ENCODE data around the gene ZNF649.
A peak's percentile ranks its signal among the peaks of the same experiment; 100 is the strongest.

Gene ZNF649

DNA sequence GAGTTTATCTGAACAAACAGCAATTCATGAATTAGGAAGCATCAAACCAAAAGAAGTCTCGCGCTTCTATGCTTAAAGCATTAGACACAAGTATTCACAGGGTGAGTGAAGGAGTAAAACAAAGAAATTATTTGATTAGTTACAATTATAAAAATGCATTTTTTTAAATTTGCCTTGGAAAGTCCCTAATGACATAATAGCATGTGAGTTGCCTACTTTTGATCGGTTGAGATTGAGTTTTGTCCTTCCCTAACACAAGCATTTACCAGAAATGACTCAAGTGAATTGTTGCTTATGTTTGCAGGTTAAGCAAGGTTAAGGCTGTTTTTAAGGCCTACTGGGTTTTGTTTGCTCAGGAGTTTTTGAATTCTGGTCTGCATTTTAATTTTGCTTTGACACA is 389 bp upstream of the ZNF649 start:
- DNase-seq (ENCODE audit: low read depth, low spot score): no peak
- peaks cover 23% of the 10 kb centered on the region for H3K36me3 ChIP-seq (ENCODE audit: insufficient read depth, low read length)
- TF ChIP-seq EZH2 (IDR thresholded peaks at IDR 0.05) (no peak), FOXP2 (optimal IDR thresholded peaks at IDR 0.05; ENCODE audit: control extremely low read depth, extremely low read length, insufficient read depth) (no peak), POLR2AphosphoS5 (IDR thresholded peaks at IDR 0.05; ENCODE audit: borderline replicate concordance, low read depth, low read length) (no peak)
- no peak overlapping the region for H3K27ac ChIP-seq
- 0 out of 2 replicates have a peak, but pooled peaks cover 6% of the 10 kb centered on the region for H3K9me3 ChIP-seq (ENCODE audit: low read depth, low read length)
- H3K4me3 ChIP-seq: peak overlapping the region; percentile 81; the same call in 1 of the 2 replicates
- H3K9ac ChIP-seq (ENCODE audit: insufficient read length): no peak overlapping the region

- no peak for DNase-seq (ENCODE audit: low read depth, low spot score)
- Histone ChIP-seq H3K9me3 (ENCODE audit: low read depth, low read length) (peaks cover 14% of the 10 kb centered on the region), H3K4me3 (no peak overlapping the region), H3K9ac (ENCODE audit: insufficient read length) (no peak overlapping the region), H3K36me3 (ENCODE audit: insufficient read depth, low read length) (peaks cover 41% of the 10 kb centered on the region), H3K27ac (no peak overlapping the region)
- TF ChIP-seq POLR2AphosphoS5 (IDR thresholded peaks at IDR 0.05; ENCODE audit: borderline replicate concordance, low read depth, low read length) (no peak), EZH2 (IDR thresholded peaks at IDR 0.05) (no peak), FOXP2 (optimal IDR thresholded peaks at IDR 0.05; ENCODE audit: control extremely low read depth, extremely low read length, insufficient read depth) (no peak)
These were observed 1.6 kb downstream of the ZNF649 start for GRCh38 chr19:51903192-51903591.

- H3K9ac ChIP-seq (ENCODE audit: insufficient read length): no peak overlapping the region
- DNase-seq (ENCODE audit: low read depth, low spot score): no peak
- H3K4me3 ChIP-seq: no peak overlapping the region
- TF ChIP-seq FOXP2 (optimal IDR thresholded peaks at IDR 0.05; ENCODE audit: control extremely low read depth, extremely low read length, insufficient read depth): no peak
- TF ChIP-seq EZH2 (IDR thresholded peaks at IDR 0.05): no peak
- no peak for TF ChIP-seq POLR2AphosphoS5 (IDR thresholded peaks at IDR 0.05; ENCODE audit: borderline replicate concordance, low read depth, low read length)
- H3K36me3 ChIP-seq (ENCODE audit: insufficient read depth, low read length): peaks cover 54% of the 10 kb centered on the region
- no peak overlapping the region for H3K27ac ChIP-seq
- peaks cover 20% of the 10 kb centered on the region for H3K9me3 ChIP-seq (ENCODE audit: low read depth, low read length)
These were observed 3.0 kb downstream of the ZNF649 start for GRCh38 chr19:51901860-51902259.

GRCh38 chr19:51891193-51891747 is 13.5 kb downstream of the ZNF649 start:
- no peak overlapping the region for H3K4me3 ChIP-seq

GRCh38 chr19:51889934-51890333 is 14.9 kb downstream of the ZNF649 start:
- Histone ChIP-seq H3K9ac (ENCODE audit: insufficient read length) (no peak overlapping the region), H3K36me3 (ENCODE audit: insufficient read depth, low read length) (peaks cover 60% of the 10 kb centered on the region), H3K27ac (no peak overlapping the region), H3K9me3 (ENCODE audit: low read depth, low read length) (peaks cover 17% of the 10 kb centered on the region), H3K4me3 (no peak overlapping the region)
- TF ChIP-seq FOXP2 (optimal IDR thresholded peaks at IDR 0.05; ENCODE audit: control extremely low read depth, extremely low read length, insufficient read depth): no peak
- TF ChIP-seq POLR2AphosphoS5 (IDR thresholded peaks at IDR 0.05; ENCODE audit: borderline replicate concordance, low read depth, low read length): no peak
- no peak for TF ChIP-seq EZH2 (IDR thresholded peaks at IDR 0.05)
- no peak for DNase-seq (ENCODE audit: low read depth, low spot score)

More at GRCh38 chr19:51891193-51891747, 13.5 kb downstream of the ZNF649 start:
- Histone ChIP-seq H3K9me3 (ENCODE audit: low read depth, low read length) (peaks cover 17% of the 10 kb centered on the region), H3K27ac (no peak overlapping the region), H3K9ac (ENCODE audit: insufficient read length) (no peak overlapping the region), H3K36me3 (ENCODE audit: insufficient read depth, low read length) (peaks cover 72% of the 10 kb centered on the region)
- no peak for TF ChIP-seq FOXP2 (optimal IDR thresholded peaks at IDR 0.05; ENCODE audit: control extremely low read depth, extremely low read length, insufficient read depth)
- TF ChIP-seq EZH2 (IDR thresholded peaks at IDR 0.05): no peak
- TF ChIP-seq POLR2AphosphoS5 (IDR thresholded peaks at IDR 0.05; ENCODE audit: borderline replicate concordance, low read depth, low read length): no peak
- DNase-seq (ENCODE audit: low read depth, low spot score): no peak

DNA sequence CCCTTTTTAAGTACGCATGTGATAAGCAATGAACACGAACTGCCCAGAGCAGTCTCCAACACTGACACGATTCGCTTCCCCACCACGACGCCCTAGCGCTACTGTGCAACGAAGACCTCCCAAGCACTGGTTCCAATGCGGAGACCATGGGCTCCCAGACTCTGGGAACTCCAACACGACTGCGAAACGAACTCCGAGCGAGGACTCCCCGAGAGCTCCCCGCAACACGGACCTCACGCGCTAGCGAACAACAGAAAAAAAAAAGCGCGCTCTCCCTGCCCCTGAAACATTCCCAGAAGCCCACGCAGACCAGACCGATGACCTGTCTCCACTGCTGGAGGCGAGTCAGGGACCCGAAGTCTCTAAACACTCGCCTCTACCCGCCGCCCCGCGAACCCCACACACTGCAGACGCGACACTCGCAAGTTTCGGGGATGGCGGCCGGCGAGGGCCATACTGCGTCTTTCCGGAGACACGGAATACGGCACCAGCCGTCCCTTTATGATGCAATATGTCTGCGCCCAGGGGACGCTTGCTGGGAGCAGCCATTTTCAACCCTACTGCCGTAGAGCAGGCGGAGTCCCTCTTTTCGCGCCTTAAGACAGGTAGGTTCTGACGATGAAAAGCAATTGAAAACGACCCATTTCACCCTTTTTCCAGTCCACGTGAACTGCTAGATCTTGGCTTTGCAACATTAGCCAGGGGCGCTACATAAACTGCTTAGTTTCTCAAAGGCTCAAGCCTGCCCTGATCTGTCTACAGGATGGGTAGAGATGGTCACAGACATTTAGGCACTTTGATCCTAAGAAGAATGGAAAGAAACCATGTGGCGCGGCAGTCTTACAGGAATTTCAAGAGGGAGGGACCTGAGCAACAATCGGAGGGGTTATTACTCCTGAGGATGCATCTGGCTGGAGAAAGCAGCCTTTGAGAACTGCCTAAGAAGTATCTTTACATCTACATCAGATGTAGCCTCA is 17.0 kb downstream of the ZNF649 start, which contains the start of gene ZNF577:
Gene ZNF577 (minus strand): TSS at position 430 of the 977 bp plus-strand sequence. CDS start 7,569 bp downstream, outside the sequence.
- peak; percentile 80 for TF ChIP-seq POLR2AphosphoS5 (IDR thresholded peaks at IDR 0.05; ENCODE audit: borderline replicate concordance, low read depth, low read length)
- no peak for TF ChIP-seq FOXP2 (optimal IDR thresholded peaks at IDR 0.05; ENCODE audit: control extremely low read depth, extremely low read length, insufficient read depth)
- Histone ChIP-seq H3K27ac (no peak within 1 kb of the TSS), H3K4me3 (peak within 1 kb of the TSS; percentile 82), H3K9ac (ENCODE audit: insufficient read length) (peak within 1 kb of the TSS; percentile 75), H3K36me3 (ENCODE audit: insufficient read depth, low read length) (peaks cover 38% of the 10 kb centered on the region), H3K9me3 (ENCODE audit: low read depth, low read length) (peaks cover 17% of the 10 kb centered on the region)
- DNase-seq (ENCODE audit: low read depth, low spot score): peak; percentile 74

DNA sequence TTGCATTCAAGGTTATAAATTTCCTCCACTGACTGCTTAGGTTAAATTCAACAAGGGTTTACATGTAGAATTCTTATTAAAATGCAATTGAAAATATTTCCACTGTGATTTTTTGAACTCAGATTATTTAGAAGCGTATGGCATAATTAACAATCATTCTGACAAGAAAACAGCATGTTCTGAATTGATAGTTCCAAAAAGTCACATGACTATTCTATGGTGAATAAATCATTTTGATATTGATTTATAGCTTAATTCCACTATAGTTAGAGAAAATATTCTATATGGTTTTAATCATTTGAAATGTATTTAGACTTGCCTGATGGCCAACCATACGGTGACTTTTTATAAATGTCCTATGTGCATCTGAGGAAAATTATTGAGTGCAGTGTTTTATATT is 20.1 kb downstream of the ZNF649 start:
- TF ChIP-seq FOXP2 (optimal IDR thresholded peaks at IDR 0.05; ENCODE audit: control extremely low read depth, extremely low read length, insufficient read depth) (no peak), EZH2 (IDR thresholded peaks at IDR 0.05) (no peak), POLR2AphosphoS5 (IDR thresholded peaks at IDR 0.05; ENCODE audit: borderline replicate concordance, low read depth, low read length) (no peak)
- Histone ChIP-seq H3K27ac (no peak overlapping the region), H3K9ac (ENCODE audit: insufficient read length) (no peak overlapping the region), H3K4me3 (no peak overlapping the region), H3K9me3 (ENCODE audit: low read depth, low read length) (peaks cover 9% of the 10 kb centered on the region; the same call in 1 of the 2 replicates), H3K36me3 (ENCODE audit: insufficient read depth, low read length) (peaks cover 14% of the 10 kb centered on the region)
- DNase-seq (ENCODE audit: low read depth, low spot score): no peak

- Histone ChIP-seq H3K9ac (ENCODE audit: insufficient read length) (no peak overlapping the region), H3K36me3 (ENCODE audit: insufficient read depth, low read length) (peaks cover 13% of the 10 kb centered on the region), H3K9me3 (ENCODE audit: low read depth, low read length) (peaks cover 4% of the 10 kb centered on the region; the same call in 1 of the 2 replicates), H3K27ac (no peak overlapping the region), H3K4me3 (no peak overlapping the region)
- TF ChIP-seq POLR2AphosphoS5 (IDR thresholded peaks at IDR 0.05; ENCODE audit: borderline replicate concordance, low read depth, low read length): no peak
- TF ChIP-seq FOXP2 (optimal IDR thresholded peaks at IDR 0.05; ENCODE audit: control extremely low read depth, extremely low read length, insufficient read depth): no peak
- no peak for TF ChIP-seq EZH2 (IDR thresholded peaks at IDR 0.05)
- no peak for DNase-seq (ENCODE audit: low read depth, low spot score)
These were observed 22.3 kb downstream of the ZNF649 start for GRCh38 chr19:51882518-51882917.

All from SK-N-MC (cell line).